Panc1 (cell line): ENCODE results near the gene JAG1.

Experiments
- CTCF ChIP-seq: fragments of 450-650 bp; IDR thresholded peaks from 2 replicates; pipeline ENCODE4 v1.5.1; 2017; ENCODE audit warnings: mild to moderate bottlenecking
- POLR2AphosphoS5 ChIP-seq: IDR thresholded peaks from 2 replicates; pipeline ENCODE4 v1.6.1; 2012; ENCODE audit warnings: mild to moderate bottlenecking, low read depth, low read length, moderate library complexity
- REST ChIP-seq, 2 experiments: IDR thresholded peaks; 2 replicates each; pipeline ENCODE4 v1.6.1; 2011 to 2012; ENCODE audit warnings: low read depth in 2 of 2, control low read depth in 1 of 2, low read length in 1 of 2, mild to moderate bottlenecking in 1 of 2, moderate library complexity in 1 of 2; ENCODE audit not compliant: insufficient read depth in 1 of 2
- SIN3A ChIP-seq: IDR thresholded peaks from 2 replicates; pipeline ENCODE4 v1.6.1; 2012; ENCODE audit warnings: low read depth, mild to moderate bottlenecking, low read length, moderate library complexity, borderline replicate concordance; ENCODE audit not compliant: insufficient read depth
- TCF7L2 ChIP-seq: IDR thresholded peaks from 2 replicates; pipeline ENCODE4 v1.6.1; 2011; ENCODE audit warnings: mild to moderate bottlenecking, low read depth, low read length, inconsistent platforms

GRCh38 chr20:10669843-10670446, 3.9 kb downstream of the JAG1 start:
- TF ChIP-seq CTCF (no peak), REST (IDR thresholded peaks at IDR 0.05; ENCODE audit: insufficient read depth in 1 of 2, low read depth in 2 of 2, low read length in 1 of 2) (no peak), POLR2AphosphoS5 (no peak), SIN3A (no peak), TCF7L2 (no peak)
